Astrocyte of the hippocampus (primary cell): Measurements from ENCODE around the gene USP30.
"Not testable (repeated sequence)": the region's sequence is repeated elsewhere in the genome, so short reads cannot be mapped to it uniquely, and the experiment has no call there.

Experiments used
- DNase-seq: peaks from one replicate; pipeline ENCODE4 v3.0.0; 2011; ENCODE audit warnings: low read depth, low spot score

USP30 gene, protein sequence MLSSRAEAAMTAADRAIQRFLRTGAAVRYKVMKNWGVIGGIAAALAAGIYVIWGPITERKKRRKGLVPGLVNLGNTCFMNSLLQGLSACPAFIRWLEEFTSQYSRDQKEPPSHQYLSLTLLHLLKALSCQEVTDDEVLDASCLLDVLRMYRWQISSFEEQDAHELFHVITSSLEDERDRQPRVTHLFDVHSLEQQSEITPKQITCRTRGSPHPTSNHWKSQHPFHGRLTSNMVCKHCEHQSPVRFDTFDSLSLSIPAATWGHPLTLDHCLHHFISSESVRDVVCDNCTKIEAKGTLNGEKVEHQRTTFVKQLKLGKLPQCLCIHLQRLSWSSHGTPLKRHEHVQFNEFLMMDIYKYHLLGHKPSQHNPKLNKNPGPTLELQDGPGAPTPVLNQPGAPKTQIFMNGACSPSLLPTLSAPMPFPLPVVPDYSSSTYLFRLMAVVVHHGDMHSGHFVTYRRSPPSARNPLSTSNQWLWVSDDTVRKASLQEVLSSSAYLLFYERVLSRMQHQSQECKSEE

DNA sequence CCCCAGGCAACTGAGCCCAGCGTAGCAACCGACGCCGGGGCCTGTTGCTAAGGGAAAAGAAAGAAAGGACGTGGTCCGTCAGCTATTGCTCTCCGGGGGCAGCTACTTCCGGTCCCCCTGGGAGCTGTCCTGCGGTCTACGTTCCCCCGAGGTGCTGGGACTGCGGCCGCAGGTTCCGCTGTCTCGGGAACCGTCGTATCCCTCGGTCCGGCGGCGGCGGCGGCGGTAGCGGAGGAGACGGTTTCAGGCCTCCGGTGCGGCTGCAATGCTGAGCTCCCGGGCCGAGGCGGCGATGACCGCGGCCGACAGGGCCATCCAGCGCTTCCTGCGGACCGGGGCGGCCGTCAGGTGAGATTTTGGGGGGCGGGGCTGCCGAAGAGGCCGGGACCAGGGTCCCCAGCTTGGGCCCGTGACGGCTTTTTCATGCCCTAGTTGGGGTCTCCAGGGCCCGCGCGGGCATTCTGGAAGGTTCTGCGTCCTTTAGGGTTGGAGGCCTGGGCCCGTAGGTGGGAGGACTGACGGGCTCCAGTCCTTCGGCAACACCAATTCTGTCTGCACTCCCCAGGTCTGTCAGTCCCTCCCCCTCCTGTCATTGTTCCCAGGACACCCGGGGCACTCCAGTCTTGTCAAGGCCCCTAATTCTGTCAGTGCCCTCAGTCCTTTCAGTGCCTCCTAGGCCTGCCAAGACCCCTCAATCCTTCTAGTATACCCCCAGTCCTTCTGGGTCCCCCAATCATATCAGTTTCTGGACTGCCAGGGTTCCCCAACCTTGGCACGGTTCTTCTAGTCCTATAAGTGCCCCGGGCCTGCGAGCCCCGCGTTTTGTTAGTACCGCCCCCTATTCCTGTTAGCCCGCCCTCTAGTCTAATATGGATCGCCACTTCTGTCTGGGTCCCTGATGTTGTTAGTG, at the start of gene USP30:
USP30 (plus strand) TSS at position 163 of the 910 bp plus-strand sequence; CDS start at position 266, 103 bp downstream.
- peak; percentile 93 for DNase-seq

- DNase-seq = no peak
Measured at GRCh38 chr12:109004017-109004416, 48.4 kb upstream of the USP30 start.

DNA sequence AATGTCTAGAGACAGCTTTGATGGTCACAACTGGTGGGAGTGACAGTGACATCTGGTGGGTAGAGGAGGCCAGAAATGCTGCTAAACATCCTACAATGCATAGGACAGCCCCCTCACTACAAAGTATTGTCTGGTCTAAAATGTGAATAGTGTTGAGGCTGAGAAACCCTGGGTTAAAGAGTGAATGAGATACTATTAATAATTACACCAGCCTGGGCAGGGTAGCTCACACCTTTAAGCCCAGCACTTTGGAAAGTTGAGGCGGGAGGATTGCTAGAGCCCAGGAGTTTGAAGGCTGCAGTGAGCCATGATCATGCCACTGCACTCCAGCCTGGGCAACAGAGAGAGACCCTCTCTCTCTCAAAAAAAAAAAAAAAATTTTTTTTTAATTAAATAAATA, 42.6 kb upstream of the USP30 start:
- DNase-seq = no peak

- DNase-seq = no peak
Measured at GRCh38 chr12:109010259-109010658, 42.1 kb upstream of the USP30 start.

- no peak for DNase-seq
Measured at GRCh38 chr12:109014984-109015765, 37.2 kb upstream of the USP30 start.

DNA sequence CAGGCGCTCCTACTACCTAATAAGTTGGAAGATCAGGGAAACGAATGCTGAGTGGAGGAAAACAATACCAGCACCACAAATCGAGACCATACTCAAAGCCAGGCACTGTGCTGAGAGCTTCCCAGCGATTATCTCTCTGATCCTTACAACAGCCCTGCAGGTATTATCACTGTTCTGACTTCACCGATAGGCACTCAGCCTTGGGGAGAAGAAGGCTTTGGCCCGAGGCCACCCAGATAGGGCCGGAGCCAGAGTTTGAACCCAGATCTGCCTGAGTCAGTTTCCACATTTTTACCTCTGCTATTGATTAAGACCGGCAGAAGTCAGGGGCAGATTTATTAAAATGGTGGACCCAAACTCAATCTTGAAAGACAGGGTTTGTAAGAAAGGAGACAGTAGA, 36.4 kb upstream of the USP30 start:
- no peak for DNase-seq

- DNase-seq = no peak
Measured at GRCh38 chr12:109016978-109017377, 35.4 kb upstream of the USP30 start.

- DNase-seq = no peak
Measured at GRCh38 chr12:109018296-109018695, 34.1 kb upstream of the USP30 start.

- DNase-seq = no peak
Measured at GRCh38 chr12:109020146-109020795, 32.1 kb upstream of the USP30 start.

DNA sequence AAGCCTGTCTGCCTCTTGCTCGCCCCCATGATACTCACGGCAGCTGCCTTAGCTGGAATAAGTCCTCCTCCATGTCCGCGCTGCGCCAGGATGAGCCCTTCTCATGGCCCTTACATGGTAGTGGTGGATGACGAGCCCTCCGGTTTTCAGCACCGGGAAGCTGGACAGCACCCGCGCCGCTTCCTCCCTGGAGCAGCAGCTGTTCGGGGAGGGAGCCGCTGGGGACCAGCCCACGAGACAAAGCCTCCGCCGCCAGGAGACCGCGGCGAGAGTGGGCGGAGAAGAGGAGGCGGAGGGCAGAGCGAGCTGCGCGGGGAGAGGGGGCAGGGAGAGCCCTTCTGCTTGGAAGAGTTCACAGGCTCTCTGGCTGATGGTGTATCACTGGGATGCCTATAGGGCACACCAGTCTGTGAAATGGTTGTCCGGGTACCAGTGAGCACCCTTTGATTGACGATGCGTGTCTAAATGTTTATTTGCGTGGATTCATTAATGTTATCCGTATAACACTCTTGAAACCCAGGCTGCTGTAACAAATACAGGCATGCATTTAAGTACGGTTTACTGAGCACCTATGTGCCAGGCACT, 31.5 kb upstream of the USP30 start, which contains the start of gene SVOP:
SVOP (minus strand) TSS at position 273 of the 585 bp plus-strand sequence; CDS start at position 73, 200 bp downstream.
- DNase-seq = peak; percentile 96

GRCh38 chr12:109027767-109028166, 24.6 kb upstream of the USP30 start:
- DNase-seq = no peak

DNA sequence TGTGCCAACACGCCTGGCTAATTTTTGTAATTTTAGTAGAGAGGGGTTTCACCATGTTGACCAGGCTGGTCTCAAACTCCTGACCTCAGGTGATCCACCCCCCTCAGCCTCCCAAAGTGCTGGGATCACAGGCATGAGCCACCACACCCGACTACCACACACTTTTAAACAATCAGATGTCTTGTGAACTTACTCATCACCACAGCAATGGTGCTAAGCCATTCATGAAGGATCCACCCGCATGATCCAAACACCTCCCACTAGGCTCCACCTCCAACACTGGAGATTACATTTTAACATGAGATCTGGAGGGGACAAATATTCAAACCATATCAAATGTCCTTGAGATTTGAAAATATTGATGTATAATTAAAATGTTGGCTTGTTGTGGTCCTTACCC, 23.8 kb upstream of the USP30 start:
- DNase-seq = not testable (repeated sequence)

DNA sequence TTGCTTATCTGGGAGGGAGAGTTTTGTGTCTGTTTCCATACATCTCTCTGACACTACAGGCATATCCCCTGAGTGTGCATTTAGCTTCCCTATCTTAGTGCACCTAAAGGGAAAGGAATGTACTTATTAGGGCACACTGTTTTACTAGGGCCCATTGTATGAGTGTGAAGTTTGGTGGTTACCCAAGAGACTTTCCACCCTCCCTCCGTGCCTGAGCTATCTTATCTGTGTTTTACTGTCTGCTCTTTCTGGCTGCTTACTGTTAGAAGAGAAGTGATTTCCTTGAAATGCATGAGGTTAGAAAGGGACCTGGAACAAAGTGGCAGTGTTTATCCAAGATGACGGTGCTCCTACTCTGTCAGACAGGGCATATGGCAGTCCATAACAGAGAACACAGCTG, 23.0 kb upstream of the USP30 start:
- DNase-seq = no peak

DNA sequence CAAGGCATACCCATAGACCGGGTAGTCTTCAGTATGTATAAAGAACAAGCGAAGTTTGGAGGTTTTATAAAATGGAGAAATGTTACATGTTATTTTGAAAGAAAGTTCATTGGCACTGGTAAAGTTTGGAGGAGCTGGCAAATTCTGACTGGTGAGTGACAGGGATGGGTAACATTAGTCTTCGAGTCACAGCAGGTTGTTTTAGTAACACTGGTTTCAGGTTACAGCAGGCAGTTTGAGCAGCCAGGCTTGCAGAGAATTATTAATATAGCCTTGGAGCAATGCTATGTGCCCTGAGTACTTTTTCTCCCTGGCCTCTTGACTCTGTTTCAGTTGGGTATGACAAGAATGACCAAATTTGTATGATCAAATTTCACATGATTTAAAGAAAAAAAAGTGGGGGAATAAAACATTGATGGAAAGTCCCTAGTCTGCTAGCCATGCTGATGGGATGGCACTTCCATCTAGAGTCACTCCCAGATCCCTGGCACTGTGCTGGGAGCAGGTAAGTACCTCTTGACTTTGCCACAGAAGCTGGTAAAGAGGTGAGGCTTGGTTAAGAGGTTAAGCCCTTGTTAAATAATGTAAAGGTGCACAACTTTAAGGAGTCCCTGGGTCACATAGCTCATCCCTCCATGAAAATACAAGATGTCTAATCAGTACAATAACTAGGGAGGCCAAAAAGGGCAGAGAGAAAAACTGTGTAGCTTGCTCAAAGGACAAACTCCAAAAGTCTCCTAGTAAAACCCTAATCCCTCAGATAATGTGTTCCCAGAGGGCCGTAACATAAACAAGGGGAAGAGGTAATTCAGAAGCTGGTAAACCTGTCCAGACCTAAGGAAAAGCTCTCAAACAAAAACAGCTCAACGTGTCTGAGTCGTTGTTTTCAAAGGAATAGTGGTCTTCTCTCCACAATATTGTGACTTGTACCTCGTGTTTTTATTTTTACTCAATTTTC, 18.9 kb upstream of the USP30 start:
- no peak for DNase-seq

GRCh38 chr12:109036975-109037374, 15.4 kb upstream of the USP30 start:
- DNase-seq = no peak

DNA sequence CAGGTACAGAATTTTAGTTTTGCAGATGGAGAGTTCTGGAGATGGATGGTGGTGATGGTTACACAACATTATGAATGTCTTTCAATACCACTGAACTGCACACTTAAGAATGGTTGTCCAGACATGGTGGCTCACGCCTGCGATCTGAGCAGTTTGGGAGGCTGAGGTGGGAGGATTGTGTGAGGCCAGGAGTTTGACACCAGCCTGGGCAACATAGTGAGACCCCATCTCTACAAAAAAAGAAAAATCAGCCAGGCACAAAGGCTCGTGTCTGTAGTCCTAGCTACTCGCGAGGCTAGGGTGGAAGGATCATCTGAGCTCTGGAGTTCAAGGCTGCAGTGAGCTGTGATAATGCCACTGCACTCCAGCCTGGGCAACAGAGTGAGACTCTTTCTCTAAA, 8.1 kb upstream of the USP30 start:
- DNase-seq = no peak

DNA sequence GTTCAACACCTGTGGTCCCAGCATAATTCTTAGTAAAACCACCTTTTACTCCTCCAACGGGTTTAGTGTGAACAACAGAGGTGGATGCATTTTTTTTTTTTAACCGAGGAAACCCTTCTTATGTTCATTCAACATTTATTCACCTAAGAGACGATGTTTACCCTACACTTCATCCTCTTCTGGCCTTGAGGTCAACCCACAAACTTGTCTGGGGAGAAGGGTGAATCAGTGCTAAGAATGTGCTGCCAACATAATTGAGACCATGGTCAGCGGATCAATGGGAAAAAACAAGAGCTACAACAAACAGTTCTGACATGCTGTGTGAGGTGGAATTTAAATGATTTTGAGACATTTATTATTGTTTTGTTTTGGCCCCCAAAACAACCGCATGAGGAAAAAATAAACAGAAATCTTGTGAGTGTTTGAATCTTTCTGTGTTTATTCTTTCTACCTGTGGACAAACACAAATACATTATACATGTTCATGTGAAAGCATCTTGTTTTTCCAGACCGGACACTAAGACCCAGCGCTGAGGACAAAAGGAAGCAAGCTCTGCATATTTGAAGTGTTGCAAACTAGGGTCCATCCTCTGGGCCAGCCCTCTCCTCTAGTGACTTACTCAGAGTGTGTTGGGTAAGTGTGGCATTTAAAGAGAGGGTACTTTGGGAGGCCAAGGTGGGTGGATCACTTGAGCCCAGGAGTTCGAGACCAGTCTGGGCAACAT, 5.1 kb upstream of the USP30 start:
- peak; percentile 50 for DNase-seq

DNA sequence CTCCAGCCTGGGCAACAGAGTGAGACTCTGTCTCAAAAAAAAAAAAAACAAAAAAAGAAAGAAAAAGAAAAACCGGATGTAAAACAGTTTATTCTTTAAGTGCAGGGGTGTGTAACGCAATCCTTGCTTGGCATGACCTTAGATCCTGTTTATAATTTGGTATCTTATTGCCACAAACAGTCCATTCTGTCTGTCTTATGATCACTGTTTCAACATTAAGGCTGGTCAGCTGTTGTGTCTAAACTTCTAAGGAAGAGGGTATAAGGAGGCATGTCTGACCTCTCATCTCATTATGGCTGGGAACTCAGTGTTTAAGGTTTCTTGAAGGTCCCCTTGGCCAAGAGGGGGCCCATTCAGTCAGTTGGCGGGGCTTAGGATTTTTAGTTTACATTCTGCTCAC, 3.7 kb upstream of the USP30 start:
- DNase-seq = not testable (repeated sequence)

- DNase-seq = not testable (repeated sequence)
Measured at GRCh38 chr12:109049794-109050193, 2.6 kb upstream of the USP30 start.
